Body of pancreas (tissue), 4 donors: ENCODE results near the gene TMEM119. TPM values are rescaled to one million over a fixed set of nuclear protein-coding genes. Genes with fewer than 3 reads are reported as not detected.

Experiments
- ATAC-seq: fragments of 150-250 bp; one replicate; pipeline ENCODE4 v1.9.1; 2016
- DNase-seq, 4 donors: peaks; one replicate each; pipeline ENCODE4 v3.0.0-alpha.2; 2019
- H3K27ac ChIP-seq, 4 donors: fragments of 200-600 bp; sonication (generic); 1 replicate in 3 of 4; 2 replicates in 1 of 4; pipeline versions ENCODE4 v1.5.1 to v1.6.1; 2016 to 2019; ENCODE audit warnings: mild to moderate bottlenecking in 1 of 4, mixed read lengths in 1 of 4, moderate library complexity in 1 of 4
- H3K27me3 ChIP-seq, 2 donors: fragments of 200-600 bp; sonication (generic); one replicate each; pipeline ENCODE4 v1.6.0; 2016; ENCODE audit warnings: mild to moderate bottlenecking in 1 of 2
- H3K36me3 ChIP-seq, 2 donors: fragments of 200-600 bp; sonication (generic); replicated peaks in 1 of 2; 2 replicates each; pipeline ENCODE4 v1.5.1; 2016; ENCODE audit warnings: low read depth in 2 of 2; ENCODE audit not compliant: insufficient read depth in 1 of 2
- H3K4me1 ChIP-seq: fragments of 200-600 bp; sonication (generic); one replicate; pipeline ENCODE4 v1.6.0; 2016
- H3K4me3 ChIP-seq, 2 donors: fragments of 200-600 bp; sonication (generic); 1 replicate in 1 of 2; 2 replicates in 1 of 2; pipeline ENCODE4 v1.5.1; 2016 to 2019
- H3K9me3 ChIP-seq, 3 donors: fragments of 200-600 bp; sonication (generic); 1 replicate in 2 of 3; 2 replicates in 1 of 3; pipeline ENCODE4 v1.5.1; 2016
- POLR2A ChIP-seq, 3 donors: fragments of 450-650 bp; IDR thresholded peaks; one replicate each; pipeline ENCODE4 v1.6.1; 2016; ENCODE audit warnings: antibody characterized with exemption in 3 of 3, mild to moderate bottlenecking in 2 of 3
- WGBS, 2 donors: methylation state at CpG; one replicate each; pipeline ENCODE4 v1.1.5; 2017; 5-methylcytosine and 5-hydroxymethylcytosine counted together
- intact Hi-C: fragments of 100-400 bp; cut with DNase I; formaldehyde crosslinking; loops from one replicate; pipeline ENCODE4 v1.15.1; 2023
- total RNA-seq, 2 donors: library from RNA; depleted of rRNA; stranded (reverse); fragments of >200 nt; gene quantifications; one replicate each; pipeline ENCODE4 v1.1.0, GENCODE V29; 2016
- TF ChIP-seq, protein P1 (sequence below), 7 experiments: fragments of 450-650 bp in 4 of 7; fragments of 200-600 bp in 3 of 7; sonication (generic) in 3 of 7; IDR thresholded peaks; one replicate each; pipeline ENCODE4 v1.5.1; 2016 to 2019; ENCODE audit warnings: antibody characterized with exemption in 7 of 7

Gene TMEM119
- total RNA-seq, 2 donors from 2014 or later: 5.9 to 6.5 TPM

DNA sequence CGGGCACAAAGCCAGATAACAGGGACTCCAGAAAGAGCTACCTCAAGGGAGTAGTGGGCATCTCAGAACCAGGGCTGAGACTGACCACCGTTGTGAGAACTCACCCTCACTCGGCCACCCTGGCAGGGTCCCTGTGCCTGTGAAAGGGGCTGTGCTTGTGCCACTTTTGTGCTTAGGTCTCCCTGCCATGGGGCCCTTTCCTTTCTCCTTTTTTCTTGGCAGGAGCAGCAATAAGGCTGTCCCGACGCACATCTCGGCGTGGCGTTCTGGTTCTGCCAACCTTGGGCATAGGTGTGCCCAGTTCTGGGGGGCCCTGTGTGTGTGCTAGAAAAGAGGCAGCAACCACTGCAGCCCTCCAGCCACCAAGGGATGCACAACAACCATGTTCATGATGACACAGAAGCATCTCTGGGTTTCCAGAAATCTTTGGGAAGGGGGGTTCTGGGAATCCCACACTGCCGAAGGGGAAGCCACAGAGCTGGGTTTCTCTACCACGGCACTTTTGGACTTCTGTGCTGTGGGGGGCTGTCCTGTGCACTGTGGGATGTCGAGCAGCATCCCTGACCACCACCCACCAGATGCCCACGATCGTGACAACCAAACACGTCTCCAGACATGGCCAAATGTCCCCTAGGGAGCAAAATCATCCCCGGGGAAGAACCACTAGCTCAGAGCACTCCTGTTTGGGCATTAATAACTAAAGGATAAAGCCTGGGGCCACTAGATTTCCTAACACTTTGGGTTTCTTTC is 13.1 kb upstream of the TMEM119 start:
- H3K27ac ChIP-seq: no peak overlapping the region
- H3K36me3 ChIP-seq: no peaks in the 10 kb centered on the region
- DNase-seq (no peak), ATAC-seq (no peak)
- H3K27me3 ChIP-seq: no peaks in the 10 kb centered on the region
- intact Hi-C loops: loop anchor here (5.0 kb wide), 1 partner anchor 34 kb away; no protein-coding TSS in a partner anchor
- H3K4me3 ChIP-seq: no peak overlapping the region
- WGBS, 2 donors: 53 to 69% methylated on average over 13 to 15 of the region's 15 CpGs
- TF ChIP-seq, protein P1, sequence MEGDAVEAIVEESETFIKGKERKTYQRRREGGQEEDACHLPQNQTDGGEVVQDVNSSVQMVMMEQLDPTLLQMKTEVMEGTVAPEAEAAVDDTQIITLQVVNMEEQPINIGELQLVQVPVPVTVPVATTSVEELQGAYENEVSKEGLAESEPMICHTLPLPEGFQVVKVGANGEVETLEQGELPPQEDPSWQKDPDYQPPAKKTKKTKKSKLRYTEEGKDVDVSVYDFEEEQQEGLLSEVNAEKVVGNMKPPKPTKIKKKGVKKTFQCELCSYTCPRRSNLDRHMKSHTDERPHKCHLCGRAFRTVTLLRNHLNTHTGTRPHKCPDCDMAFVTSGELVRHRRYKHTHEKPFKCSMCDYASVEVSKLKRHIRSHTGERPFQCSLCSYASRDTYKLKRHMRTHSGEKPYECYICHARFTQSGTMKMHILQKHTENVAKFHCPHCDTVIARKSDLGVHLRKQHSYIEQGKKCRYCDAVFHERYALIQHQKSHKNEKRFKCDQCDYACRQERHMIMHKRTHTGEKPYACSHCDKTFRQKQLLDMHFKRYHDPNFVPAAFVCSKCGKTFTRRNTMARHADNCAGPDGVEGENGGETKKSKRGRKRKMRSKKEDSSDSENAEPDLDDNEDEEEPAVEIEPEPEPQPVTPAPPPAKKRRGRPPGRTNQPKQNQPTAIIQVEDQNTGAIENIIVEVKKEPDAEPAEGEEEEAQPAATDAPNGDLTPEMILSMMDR (IDR thresholded peaks at IDR 0.05): no peak
- TF ChIP-seq POLR2A (IDR thresholded peaks at IDR 0.05): no peak
- H3K9me3 ChIP-seq: no peaks in the 10 kb centered on the region
- H3K4me1 ChIP-seq: no peaks in the 10 kb centered on the region

DNA sequence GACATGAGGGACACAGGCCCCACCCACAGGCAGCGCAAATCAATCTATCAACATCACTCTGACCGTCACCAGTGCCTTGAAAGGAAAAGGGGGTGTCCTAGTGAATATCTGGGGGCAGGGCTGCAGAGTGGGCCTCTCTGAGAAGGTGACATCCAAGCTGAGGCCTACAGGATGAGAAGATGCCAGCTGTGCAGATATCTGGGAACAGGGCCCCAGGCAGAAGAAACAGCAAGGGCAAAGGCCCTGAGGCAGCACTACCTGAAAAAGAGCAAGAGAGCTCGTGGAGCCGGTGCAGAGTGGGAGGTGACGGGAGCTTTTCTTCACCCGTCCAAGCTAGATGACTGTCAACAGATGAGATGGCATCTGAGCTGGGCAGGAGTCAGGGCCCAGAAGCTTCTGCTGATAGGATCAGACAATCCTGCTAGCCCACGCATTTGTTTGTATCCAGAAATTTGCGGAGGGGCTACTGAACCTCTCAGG is 12.5 kb upstream of the TMEM119 start:
- 76 to 79% methylated on average over 7 to 8 of the region's 8 CpGs for WGBS, 2 donors
- TF ChIP-seq, protein P1 (IDR thresholded peaks at IDR 0.05): no peak
- TF ChIP-seq POLR2A (IDR thresholded peaks at IDR 0.05): no peak
- Histone ChIP-seq H3K9me3 (no peaks in the 10 kb centered on the region), H3K27ac (no peak overlapping the region), H3K4me3 (no peak overlapping the region), H3K4me1 (no peaks in the 10 kb centered on the region), H3K27me3 (no peaks in the 10 kb centered on the region), H3K36me3 (no peaks in the 10 kb centered on the region)
- ATAC-seq: no peak
- intact Hi-C loops: loop anchor here (5.0 kb wide), 1 partner anchor 33 kb away; no protein-coding TSS in a partner anchor
- no peak for DNase-seq

DNA sequence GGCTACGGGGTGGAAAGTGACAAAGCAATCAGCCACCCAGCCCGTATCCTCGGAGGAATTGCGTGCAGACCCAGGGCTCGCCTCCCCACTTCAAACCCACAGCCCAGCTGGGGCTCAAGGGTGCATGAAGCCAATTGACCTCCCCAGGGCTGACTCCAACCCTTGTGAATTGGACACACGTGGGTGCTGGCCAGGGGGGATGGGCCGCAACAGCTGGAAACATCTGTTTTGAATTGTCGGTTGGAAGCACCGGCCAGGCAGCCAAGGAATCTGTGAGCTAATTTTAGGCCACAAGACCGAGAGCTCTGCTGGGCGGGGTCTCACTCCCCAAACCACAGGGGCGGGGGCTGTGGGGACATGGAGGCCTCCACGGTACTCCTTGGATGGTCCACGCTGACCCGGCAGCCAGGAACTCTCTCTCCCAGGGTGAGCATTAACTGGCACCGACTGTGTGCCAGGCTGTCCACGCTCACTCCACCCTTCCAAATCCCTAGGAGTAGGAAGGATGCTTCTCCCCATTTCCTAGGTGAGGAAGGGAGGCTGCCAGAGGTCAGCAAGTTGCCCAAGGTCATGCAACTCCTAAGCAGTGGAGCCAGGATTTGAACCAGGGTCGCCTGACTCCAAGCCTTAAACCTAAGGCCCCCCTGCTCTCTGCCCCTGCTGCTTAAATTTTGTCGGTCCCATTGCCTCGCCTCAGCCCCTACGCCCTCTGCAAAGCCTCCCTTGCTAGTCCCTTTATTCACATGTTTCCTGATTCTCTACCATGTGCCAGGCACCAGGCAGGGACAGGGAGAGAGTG is 11.9 kb upstream of the TMEM119 start:
- peak; percentile 53 for ATAC-seq
- 36 to 59% methylated on average over 3 to 21 of the region's 21 CpGs for WGBS, 2 donors
- intact Hi-C loops: loop anchor here (5.0 kb wide), 1 partner anchor 32 kb away; no protein-coding TSS in a partner anchor

DNA sequence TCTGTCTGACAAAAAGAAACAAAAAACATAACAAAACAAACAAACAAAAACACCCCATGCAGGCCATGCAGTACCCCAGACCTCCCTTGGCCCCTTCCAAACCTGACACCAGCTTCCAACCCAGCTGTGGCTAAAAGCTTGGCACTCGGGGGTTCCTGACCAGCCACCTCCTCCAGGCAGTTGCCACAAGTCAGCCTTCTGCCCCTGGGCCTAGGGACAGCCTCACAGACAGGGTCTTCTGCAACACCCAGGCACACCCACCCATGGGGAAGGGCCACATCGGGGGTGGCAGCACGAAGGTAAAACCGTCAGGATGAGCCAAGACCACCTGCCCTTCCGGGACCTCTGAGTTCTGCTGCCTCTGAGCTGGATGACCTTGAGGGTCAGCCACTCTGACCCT is 10.7 kb upstream of the TMEM119 start:
- Histone ChIP-seq H3K4me1 (no peaks in the 10 kb centered on the region), H3K9me3 (no peaks in the 10 kb centered on the region), H3K4me3 (no peak overlapping the region), H3K27ac (no peak overlapping the region), H3K36me3 (no peaks in the 10 kb centered on the region), H3K27me3 (no peaks in the 10 kb centered on the region)
- WGBS, 2 donors: 59 to 63% methylated on average over 1 to 5 of the region's 5 CpGs
- TF ChIP-seq, protein P1 (IDR thresholded peaks at IDR 0.05): no peak
- no peak for TF ChIP-seq POLR2A (IDR thresholded peaks at IDR 0.05)
- no peak for ATAC-seq
- DNase-seq: no peak
- intact Hi-C loops: no loop called here

More for the DNA sequence above, 11.9 kb upstream of the TMEM119 start:
- Histone ChIP-seq H3K27ac (no peak overlapping the region), H3K4me3 (no peak overlapping the region), H3K9me3 (no peaks in the 10 kb centered on the region), H3K27me3 (no peaks in the 10 kb centered on the region), H3K36me3 (no peaks in the 10 kb centered on the region), H3K4me1 (no peaks in the 10 kb centered on the region)
- no peak for TF ChIP-seq POLR2A (IDR thresholded peaks at IDR 0.05)
- TF ChIP-seq, protein P1 (IDR thresholded peaks at IDR 0.05): no peak
- peak; percentile 26 to 52 (median 42) for DNase-seq
